HG03439 (cell line): ENCODE data around the gene KRTAP3-2.

Experiments used
- ATAC-seq: cut with Tn5 transposase; IDR thresholded peaks from one replicate; pipeline ENCODE4 v1.9.1; 2021; ENCODE audit warnings: mild to moderate bottlenecking, moderate library complexity; ENCODE audit not compliant: unreplicated experiment

The KRTAP3-2 gene

DNA sequence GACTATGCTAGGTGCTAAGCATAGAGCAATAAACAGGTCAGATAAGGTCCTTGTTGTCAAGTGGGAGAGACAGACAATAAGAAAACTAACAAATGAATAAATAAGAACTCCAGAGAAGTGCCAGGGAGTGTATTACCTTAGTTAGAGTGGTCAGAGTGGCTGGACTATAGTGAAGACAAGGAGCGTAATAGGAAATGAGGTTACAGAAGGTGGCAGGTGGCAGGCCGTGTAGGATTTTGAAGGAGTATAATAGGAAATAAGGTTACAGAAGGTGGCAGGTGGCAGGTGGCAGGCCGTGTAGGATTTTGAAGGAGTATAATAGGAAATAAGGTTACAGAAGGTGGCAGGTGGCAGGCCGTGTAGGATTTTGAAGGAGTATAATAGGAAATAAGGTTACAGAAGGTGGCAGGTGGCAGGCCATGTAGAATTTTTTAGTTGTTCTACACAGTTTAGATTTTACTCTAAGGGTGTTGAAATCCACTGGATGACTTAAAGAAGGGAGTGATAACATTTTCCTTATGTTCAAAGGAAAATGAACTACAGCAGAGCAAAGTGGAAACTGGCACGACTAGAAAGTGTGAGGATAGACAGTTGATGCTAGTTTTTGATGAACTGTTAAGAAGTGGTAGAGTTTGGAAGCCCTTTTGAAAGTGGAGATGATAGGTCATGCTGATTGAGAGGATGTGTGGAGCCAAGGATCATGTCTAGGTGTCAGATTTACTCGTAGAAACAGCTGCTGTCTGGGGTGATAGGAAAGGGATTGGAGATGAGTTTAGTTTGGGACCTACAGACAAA lies 12.8 kb upstream of the KRTAP3-2 start:
- ATAC-seq = no peak

DNA sequence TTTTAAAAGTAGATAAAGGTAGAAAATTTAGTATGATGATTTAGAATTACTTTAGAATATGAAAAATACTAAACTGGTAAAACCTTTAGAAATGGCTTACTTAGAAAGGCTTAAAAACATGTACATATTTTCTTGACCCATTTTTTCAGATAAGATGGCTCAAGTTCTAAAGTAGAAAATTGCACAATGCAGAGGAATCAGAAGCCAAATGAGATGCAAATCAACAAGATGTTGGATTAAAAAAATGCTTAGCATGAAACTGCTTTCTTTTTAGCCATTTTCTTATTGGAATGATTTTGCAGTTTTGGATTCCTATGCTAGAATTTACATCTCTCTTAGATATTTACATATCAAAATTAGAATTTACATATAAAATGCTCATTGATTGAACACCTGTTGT lies 10.7 kb upstream of the KRTAP3-2 start:
- no peak for ATAC-seq

DNA sequence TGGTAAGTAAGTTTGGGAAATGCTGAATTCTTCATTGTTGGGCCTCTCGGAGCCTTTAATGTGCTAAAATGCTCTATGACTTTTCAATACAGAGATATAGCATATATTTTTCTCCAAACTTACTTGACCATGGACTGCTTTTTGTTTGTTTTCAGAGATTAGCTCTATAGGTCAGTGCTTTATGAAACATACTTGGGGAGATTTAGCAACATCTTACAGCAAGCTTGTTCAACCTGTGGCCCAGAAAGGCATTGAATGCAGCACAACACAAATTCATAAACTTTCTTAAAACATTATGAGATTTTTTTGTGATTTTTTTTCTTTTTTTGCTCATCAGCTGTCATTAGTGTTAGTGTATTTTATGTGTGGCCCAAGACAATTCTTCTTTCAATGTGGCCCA lies 10.2 kb upstream of the KRTAP3-2 start:
- ATAC-seq = no peak

DNA sequence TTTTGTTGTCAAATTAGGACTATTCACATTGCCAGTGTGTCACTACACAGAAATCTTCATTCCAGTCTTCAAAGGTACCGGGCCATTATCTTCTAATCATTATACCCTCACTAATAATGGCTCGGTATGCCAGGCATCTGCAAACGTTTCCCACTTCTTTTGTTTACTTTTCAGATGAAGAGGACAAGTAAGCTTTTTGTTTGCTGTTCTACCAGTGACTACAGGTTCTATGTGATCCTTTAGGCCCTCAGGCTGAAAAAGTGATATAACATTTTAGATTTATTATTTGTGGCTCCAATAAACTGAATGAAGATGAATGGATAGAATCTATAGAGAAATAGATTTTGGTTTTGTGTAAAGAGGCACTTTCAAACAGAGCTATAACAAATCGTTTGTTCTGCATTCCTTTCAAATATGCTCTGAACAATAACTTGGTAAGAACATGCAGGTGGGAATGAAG lies 9.6 kb upstream of the KRTAP3-2 start:
- no peak for ATAC-seq

DNA sequence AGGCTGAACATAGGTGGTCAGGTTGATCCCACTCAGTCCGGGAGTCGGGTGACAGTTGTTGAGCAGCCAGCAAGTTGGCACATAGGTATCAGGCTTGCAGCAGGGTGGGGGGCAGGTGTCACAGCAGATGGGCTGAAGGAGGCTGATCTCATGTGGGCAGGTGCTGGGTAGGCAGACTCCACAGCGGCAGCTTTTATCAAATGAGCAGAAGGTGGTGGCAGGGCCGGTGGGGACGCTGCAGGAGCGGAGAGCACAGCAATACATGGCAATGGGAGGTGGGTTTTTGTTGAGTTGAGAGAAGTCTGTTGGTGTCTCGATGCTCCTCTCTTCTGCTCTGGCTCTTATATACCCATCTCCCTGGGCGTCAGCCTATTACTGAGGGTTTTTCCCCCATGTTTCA lies 9.1 kb upstream of the KRTAP3-2 start, which contains the start of gene KRTAP3-1:
TSS of gene KRTAP3-1 (minus strand) at position 318 of the 400 bp plus-strand sequence. CDS start at position 264, 54 bp downstream.
- no peak for ATAC-seq

DNA sequence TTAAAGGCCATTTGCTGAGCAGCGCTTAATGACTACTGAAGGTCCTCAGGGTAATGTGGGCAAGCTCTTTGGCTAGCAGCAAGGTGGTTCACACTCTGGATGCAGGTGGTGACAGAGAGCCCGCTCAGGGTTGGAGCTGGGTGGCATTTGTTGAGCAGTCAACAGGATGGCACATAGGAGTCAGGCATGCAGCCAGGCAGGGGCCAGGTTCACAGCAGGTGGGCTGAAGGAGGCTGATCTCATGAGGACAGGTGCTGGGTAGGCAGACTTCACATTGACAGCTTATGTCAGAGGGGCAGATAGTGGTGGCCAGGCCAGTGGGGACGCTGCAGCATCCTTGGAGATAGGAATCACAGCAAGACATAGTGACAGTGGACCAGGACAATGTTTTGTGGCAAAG lies 4.7 kb upstream of the KRTAP3-2 start:
- no peak for ATAC-seq

DNA sequence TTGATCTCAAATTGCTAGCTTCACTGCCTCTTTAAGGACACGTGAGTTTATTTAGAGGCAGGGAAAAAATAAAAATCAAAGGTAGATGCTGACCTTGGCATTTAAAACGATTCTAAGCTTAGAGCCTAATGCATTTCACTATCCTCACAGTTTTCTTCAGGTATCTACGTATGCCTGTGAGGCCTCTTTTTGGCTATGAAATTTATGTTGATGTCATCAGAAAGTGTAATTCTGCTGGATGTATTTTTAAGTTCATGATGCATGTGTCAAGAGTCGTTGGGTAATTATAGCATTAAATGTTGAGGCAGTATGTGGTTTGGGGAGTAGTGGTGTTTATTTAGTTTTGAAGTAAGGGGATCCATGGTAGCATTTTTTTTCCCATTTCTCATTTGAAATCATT lies 4.2 kb upstream of the KRTAP3-2 start:
- no peak for ATAC-seq

DNA sequence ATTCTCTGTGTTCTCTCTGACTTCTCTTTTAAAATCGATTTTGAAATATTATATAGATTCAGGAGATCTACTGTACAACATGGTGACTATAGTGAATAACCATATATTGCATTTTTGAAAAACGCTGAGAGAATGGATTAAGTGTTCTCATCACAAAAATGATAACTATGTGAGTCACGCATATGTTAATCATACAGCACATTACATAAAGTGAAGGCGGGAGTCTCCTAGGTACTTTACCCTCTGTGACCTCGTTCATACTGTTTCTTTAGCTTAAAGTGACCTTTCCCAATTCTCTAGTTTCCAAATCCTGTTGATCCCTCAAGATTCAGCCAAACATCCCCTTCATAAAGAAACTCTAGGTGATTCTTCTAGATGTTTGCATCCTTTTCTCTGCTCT lies 3.1 kb upstream of the KRTAP3-2 start:
- no peak for ATAC-seq

DNA sequence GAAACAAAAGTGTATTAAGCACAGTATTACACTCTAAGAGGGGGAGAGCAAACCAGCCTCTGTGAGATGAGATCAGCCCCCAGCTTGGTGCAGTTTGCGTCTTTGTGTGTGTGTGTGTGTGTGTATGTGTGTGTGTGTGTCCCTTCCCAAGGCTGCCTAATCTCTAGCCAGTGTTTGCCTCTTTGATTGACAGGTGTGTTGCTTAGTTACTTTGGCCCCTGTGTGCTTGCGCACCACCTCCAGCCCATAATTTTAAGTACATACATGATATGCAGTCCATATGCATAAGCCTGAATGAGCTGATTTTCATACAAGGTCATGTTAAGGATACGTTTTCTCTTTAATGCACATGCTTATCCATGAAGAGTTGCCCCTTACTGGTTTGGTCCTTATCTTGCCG lies 2.1 kb upstream of the KRTAP3-2 start:
- no peak for ATAC-seq

DNA sequence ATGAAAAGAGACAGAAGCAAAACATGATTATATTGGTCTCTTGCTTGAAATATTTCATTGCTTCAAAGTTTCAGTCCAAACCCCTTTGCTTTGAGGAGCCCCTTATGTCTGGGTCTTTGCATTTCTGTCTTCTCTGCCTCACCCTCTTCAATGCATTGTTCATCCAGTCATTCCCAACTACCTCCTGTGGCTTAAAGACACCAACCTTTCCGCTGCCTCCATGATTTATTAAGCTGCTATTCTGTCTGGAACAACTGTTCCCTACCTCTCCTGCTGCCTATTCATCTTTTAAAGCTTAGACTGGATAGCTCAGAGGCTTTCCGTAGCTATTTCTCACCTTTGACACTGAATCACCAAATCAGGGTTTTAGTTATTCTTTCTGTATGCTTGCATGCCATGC lies 2.3 kb downstream of the KRTAP3-2 start:
- no peak for ATAC-seq

DNA sequence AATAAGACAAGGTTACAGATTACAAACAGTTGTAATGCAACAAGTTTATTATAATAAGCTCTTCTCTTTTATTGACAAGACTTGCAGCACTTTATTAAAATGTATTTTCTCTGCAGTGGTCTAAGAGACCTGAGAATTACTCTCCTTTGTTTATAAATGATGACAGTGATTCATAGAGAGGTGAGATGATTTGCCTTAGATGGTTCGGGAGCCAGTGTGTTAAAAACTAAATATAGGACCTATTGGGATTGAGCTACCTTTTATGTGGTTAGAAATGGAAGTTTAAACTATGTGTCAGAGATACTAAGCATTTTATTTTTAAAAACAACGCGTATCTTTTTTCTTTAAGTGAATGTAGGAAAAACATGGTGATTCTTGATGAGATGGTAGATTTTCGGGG lies 2.9 kb downstream of the KRTAP3-2 start:
- ATAC-seq = no peak

DNA sequence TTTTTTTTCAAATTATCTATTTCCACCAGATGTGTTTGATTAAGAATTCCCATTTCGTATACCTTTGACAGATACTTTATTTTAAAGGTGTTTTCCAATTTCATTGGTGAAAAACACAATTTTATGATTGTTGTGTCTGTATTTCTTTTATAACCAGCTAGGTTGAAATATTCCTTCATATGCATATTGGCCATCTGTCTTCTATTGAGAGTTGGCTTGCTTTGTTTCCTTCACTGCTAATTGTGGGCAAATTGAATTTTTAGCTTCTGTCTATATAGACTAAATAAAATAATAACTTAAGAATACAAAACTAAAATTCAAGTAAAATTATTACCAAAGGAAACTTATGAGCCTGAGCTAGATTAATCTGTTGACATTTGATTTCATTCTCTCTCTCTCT lies 4.6 kb downstream of the KRTAP3-2 start:
- no peak for ATAC-seq

DNA sequence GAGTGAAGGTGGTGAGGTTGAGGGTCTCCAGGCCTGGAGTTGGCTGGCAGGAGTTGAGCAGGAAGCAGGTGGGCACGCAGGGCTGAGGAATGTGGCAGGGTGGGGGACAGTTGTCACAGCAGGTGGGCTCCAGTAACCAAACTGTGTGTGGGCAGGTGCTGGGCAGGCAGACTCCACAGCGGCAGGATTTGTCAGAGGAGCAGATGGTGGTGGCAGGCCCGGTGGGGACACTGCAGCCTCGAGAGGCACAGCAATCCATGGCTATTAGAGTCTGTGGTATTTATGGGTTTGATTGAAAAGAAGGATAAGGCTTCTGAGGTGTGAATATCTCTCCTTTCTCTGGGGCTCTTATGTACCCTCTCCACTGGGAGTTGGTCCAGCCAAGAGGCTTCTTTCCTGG lies 5.9 kb downstream of the KRTAP3-2 start, which contains the start of gene KRTAP3-3:
TSS of gene KRTAP3-3 (minus strand) at position 326 of the 400 bp plus-strand sequence. CDS start at position 259, 67 bp downstream.
- no peak for ATAC-seq

DNA sequence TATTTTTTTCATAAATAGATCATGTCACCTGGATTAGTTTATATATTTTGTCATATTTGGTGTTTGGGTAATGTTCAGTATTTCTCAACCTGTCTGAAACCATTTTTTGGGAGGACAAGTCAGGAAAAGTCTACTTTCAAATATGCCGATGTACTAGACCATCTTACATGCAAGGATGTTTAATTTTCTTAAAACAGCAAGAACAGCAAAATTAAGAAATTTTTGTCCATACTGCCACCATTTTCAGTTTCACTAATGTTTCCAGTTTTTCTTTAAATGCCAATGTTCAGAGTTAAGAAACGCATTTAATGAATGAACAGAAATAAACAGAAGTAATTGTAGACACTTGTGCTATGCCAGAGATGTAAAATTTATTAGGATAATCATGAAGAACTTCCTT lies 6.6 kb downstream of the KRTAP3-2 start:
- no peak for ATAC-seq

DNA sequence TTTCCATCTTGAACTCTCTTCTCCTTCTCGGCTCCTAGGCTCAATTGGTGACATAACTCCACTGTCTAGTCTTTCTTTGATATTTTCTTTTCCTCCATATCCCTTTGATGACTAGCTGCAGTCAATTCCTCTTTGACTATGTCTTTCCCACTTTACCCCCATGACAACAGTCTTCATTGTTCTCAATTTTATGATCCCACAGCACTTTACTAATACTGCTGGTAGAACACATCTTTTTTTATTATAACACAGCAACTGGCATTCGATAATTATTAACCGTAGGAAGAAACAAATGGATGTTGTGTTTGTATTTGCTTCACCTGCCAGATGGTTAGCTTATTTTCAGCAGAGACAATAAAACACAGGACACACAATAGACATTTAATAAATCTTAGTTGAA lies 7.0 kb downstream of the KRTAP3-2 start:
- ATAC-seq = no peak

DNA sequence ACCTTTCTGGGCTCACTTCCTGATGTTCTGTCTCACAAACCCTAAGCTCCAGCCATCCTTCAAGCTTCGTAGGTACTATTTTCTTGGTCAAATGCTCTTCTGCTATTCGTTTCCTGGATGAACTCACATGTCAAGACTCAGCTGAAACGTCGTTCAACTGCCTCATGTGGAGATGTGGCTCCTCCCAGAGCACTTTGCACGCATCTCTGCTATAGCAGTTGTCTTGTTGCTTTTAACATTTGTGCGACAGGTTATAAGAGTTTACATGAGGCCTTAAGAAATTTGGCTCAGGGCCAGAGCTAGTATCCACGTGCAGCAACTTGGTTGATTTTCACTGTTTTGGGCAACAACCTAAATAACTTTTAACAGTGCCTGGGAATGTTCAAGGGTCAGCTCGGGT lies 12.8 kb downstream of the KRTAP3-2 start:
- ATAC-seq = no peak

DNA sequence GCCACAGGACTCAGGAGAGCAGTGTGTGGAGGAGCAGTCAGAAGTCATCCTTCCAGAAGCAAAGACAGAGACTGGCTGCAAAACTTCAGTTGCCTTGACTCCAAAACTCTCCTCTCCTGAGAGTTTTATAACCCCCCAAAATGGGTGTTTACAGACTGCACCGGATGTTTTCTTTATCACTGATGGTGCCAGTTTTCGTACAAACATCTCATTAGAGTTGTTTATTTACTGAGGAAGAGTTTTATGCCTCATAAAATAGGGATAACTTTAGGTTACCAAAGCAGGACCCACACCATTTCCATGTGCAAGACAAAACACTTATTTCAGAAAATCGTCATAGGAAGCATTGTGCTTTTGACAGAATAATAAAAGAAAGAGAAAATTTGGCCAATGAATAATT lies 15.5 kb downstream of the KRTAP3-2 start, which contains the start of gene KRT40:
TSS of gene KRT40 (minus strand) at position 101 of the 400 bp plus-strand sequence. CDS start at position 48, 53 bp downstream.
- ATAC-seq = no peak

DNA sequence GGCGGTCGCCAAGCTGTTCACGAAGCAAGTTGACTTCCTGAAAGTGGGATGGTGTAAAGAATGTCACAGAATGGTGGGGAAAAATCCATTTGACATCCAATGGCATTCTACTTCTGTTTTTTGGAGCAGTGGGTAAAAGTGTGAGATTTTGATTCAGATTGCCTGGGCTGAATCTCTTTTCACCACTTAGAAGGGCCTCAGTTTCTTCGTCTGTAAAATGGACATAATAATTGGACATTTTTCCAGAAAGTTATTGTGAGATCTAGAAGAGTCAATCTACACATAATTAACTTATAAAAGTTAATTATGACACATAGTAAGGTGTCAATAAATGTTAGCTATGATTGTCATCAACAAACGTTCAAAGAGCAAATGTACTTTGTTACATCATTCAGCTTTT lies 18.6 kb downstream of the KRTAP3-2 start:
- no peak for ATAC-seq

DNA sequence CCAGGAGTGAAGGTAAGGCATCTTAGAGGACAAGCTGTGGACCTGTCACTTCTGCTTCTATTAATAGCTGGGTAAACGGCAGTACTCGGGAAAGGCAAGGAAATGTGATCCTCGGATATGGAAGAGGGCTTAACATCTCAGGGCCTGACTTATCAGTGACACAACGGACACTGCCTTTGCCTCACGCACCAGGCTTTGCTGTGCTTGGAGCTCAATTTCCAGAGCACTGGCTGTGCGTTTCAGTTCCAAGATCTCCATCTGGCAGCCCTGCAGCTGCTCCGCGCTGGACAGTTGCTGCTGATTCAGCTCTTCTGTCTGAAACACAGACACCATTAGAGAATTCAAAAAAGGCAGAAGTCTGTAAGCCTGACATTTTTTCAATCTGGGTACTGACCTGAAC lies 19.1 kb downstream of the KRTAP3-2 start:
- ATAC-seq = no peak

DNA sequence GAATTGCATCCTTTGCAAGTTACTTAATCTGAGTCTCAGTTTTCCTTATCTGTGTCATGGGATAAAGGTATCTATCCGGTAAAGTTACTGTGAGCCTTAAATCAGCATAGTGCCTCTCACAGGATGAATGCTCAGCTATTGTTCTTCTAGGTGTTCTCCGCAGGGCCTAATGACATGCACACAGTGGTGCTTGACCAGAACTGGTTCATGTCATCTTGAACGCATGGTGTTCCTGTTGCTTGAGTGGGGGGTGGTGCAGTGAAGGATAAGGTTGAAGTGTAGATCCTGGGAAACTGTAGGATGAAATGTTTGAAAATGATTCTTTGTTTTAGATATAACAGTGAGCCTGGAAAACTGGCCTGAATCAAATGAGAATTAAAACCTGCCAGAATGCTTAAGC lies 19.6 kb downstream of the KRTAP3-2 start:
- no peak for ATAC-seq

DNA sequence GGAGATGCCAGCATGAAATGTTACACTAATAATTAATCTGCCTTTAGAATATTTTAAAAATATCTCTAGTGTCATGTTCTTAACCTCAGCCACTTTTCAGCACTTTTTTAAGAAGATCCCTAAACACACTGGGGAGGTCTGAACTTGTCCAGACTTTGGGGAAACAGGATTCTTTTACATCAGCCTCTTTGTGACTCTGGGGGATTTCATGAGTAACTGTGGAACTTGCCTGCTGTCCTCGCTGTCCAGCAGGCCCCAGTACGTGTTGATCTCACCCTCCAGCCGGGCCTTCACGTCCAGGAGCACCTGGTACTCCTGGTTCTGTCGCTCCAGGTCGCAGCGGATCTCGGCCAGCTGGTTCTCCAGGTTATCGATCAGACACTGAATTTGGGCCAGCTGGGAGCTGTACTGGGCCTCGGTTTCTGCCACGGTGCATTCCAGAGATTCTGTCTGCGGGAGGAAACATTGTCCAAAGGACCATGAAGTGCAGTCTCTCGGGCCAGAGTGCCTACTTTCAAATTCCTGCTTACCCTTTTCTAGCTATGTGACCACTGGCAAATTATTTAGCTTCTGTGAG lies 21.0 kb downstream of the KRTAP3-2 start:
- ATAC-seq = no peak

DNA sequence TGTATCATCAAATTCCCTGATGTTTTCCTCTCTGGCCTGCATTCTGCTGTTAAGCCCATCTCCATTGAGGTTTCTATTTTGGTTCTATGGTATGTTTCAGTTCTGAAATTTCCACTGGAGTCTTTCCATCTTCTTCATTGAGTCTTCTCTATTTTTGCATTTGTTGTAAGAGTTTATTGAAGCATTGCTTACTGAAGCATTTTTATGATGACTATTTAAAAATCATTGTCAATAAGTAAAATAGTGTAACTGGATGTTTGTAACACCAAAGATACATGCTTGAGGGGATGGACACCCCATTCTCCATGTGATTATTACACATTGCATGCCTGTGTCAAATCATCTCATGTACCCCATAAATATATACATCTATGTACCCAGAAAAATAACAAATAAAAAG lies 24.2 kb downstream of the KRTAP3-2 start:
- ATAC-seq = no peak
